OCI-LY1 (cell line): ENCODE measurements around the gene RBPJL.

Experiments
- H2AFZ ChIP-seq: fragments of 200-600 bp; sonication (generic), shearing (Covaris generic); 2 replicates; pipeline ENCODE4 v1.6.0; 2014; ENCODE audit warnings: antibody characterized with exemption, mild to moderate bottlenecking, low read length
- H3F3A ChIP-seq: fragments of 200-600 bp; sonication (generic), shearing (Covaris generic); 2 replicates; pipeline ENCODE4 v1.6.0; 2014; ENCODE audit warnings: mild to moderate bottlenecking, antibody characterized with exemption, low read length, moderate library complexity; ENCODE audit not compliant: insufficient read depth
- H3K27ac ChIP-seq: fragments of 200-600 bp; sonication (generic); 2 replicates; pipeline ENCODE4 v1.5.1; 2014; ENCODE audit warnings: low read length, mixed run types, mild to moderate bottlenecking, low read depth; ENCODE audit not compliant: poor library complexity, severe bottlenecking
- H3K27me3 ChIP-seq: fragments of 200-600 bp; sonication (generic); 2 replicates; pipeline ENCODE4 v1.6.0; 2014; ENCODE audit warnings: antibody characterized with exemption, mild to moderate bottlenecking, low read length, moderate library complexity; ENCODE audit not compliant: insufficient read depth
- H3K36me3 ChIP-seq: fragments of 200-600 bp; sonication (generic); 2 replicates; pipeline ENCODE4 v1.6.1; 2014; ENCODE audit warnings: mild to moderate bottlenecking, antibody characterized with exemption, low read length, moderate library complexity, mixed read lengths; ENCODE audit not compliant: insufficient read depth
- H3K4me1 ChIP-seq: fragments of 200-600 bp; sonication (generic); 2 replicates; pipeline ENCODE4 v1.5.1; 2014; ENCODE audit warnings: mild to moderate bottlenecking, low read length, moderate library complexity; ENCODE audit not compliant: insufficient read depth, severe bottlenecking
- H3K4me2 ChIP-seq: fragments of 200-600 bp; sonication (generic), shearing (Covaris generic); 2 replicates; pipeline ENCODE4 v1.6.1; 2014; ENCODE audit warnings: low read length
- H3K4me3 ChIP-seq: fragments of 200-600 bp; sonication (generic); 2 replicates; pipeline ENCODE4 v1.5.1; 2014; ENCODE audit warnings: low read length, low read depth, mild to moderate bottlenecking, mixed read lengths; ENCODE audit not compliant: poor library complexity, severe bottlenecking
- H3K79me2 ChIP-seq: fragments of 200-600 bp; shearing (Covaris generic); 2 replicates; pipeline ENCODE4 v1.6.1; 2016; ENCODE audit warnings: mixed run types, low read length, mixed read lengths; ENCODE audit not compliant: insufficient read depth
- H3K9ac ChIP-seq: fragments of 200-600 bp; sonication (generic), shearing (Covaris generic); 2 replicates; pipeline ENCODE4 v1.6.1; 2014; ENCODE audit warnings: mild to moderate bottlenecking, low read length, mixed read lengths
- H3K9me2 ChIP-seq: fragments of 200-600 bp; sonication (generic), shearing (Covaris generic); 2 replicates; pipeline ENCODE4 v1.6.1; 2014; ENCODE audit warnings: low read depth, mild to moderate bottlenecking, low read length, mixed read lengths
- H3K9me3 ChIP-seq: fragments of 200-600 bp; shearing (Covaris generic); 2 replicates; pipeline ENCODE4 v1.6.1; 2014; ENCODE audit warnings: low read length, mixed read lengths
- H4K20me1 ChIP-seq: fragments of 200-600 bp; sonication (generic), shearing (Covaris generic); 2 replicates; pipeline ENCODE4 v1.6.0; 2016; ENCODE audit warnings: mild to moderate bottlenecking, low read length; ENCODE audit not compliant: insufficient read depth
- CTCF ChIP-seq: fragments of 200-600 bp; sonication (generic), shearing (Covaris generic); IDR thresholded peaks from 2 replicates; pipeline ENCODE4 v1.5.1; 2017; ENCODE audit warnings: mild to moderate bottlenecking, antibody characterized with exemption, low read length, moderate library complexity, mixed read lengths
- EZH2 ChIP-seq: fragments of 200-600 bp; sonication (generic), shearing (Covaris generic); IDR thresholded peaks from 2 replicates; pipeline ENCODE4 v1.8.0; 2017; ENCODE audit warnings: borderline replicate concordance, mixed run types, mild to moderate bottlenecking, antibody characterized with exemption, low read length, moderate library complexity, mixed read lengths

The RBPJL gene

GRCh38 chr20:45288860-45289259, 17.8 kb upstream of the RBPJL start:
- TF ChIP-seq CTCF (no peak), EZH2 (no peak)
- Histone ChIP-seq H3K27ac (no peak overlapping the region), H2AFZ (no peak overlapping the region), H3K36me3 (no peaks in the 10 kb centered on the region), H3K9me2 (no peaks in the 10 kb centered on the region), H3K4me1 (no peaks in the 10 kb centered on the region), H3K9me3 (no peaks in the 10 kb centered on the region), H3F3A (no peaks in the 10 kb centered on the region), H3K4me3 (no peak overlapping the region), H3K27me3 (0 out of 2 replicates have a peak, but pooled peaks cover 4% of the 10 kb centered on the region), H4K20me1 (no peaks in the 10 kb centered on the region), H3K79me2 (no peaks in the 10 kb centered on the region), H3K4me2 (no peak overlapping the region), H3K9ac (no peak overlapping the region)

- no peaks in the 10 kb centered on the region for H3F3A ChIP-seq
- H2AFZ ChIP-seq: no peak overlapping the region
- no peak overlapping the region for H3K9ac ChIP-seq
Observed at GRCh38 chr20:45289942-45290676, 16.5 kb upstream of the RBPJL start.

GRCh38 chr20:45290677-45291355, 15.8 kb upstream of the RBPJL start:
- H3K4me1 ChIP-seq: no peaks in the 10 kb centered on the region
- H3K9me3 ChIP-seq: no peaks in the 10 kb centered on the region
- no peaks in the 10 kb centered on the region for H3F3A ChIP-seq
- H3K9me2 ChIP-seq: no peaks in the 10 kb centered on the region
- no peak for TF ChIP-seq EZH2
- TF ChIP-seq CTCF: peak; percentile 84
- no peak overlapping the region for H2AFZ ChIP-seq
- no peak overlapping the region for H3K9ac ChIP-seq
- peaks cover 4% of the 10 kb centered on the region; the same call in 1 of the 2 replicates for H3K27me3 ChIP-seq
- no peak overlapping the region for H3K4me3 ChIP-seq
- H3K36me3 ChIP-seq: no peaks in the 10 kb centered on the region
- H3K79me2 ChIP-seq: no peaks in the 10 kb centered on the region
- H3K4me2 ChIP-seq: no peak overlapping the region
- H4K20me1 ChIP-seq: no peaks in the 10 kb centered on the region
- H3K27ac ChIP-seq: no peak overlapping the region

More at GRCh38 chr20:45289942-45290676, 16.5 kb upstream of the RBPJL start:
- H3K9me3 ChIP-seq: no peaks in the 10 kb centered on the region
- H3K36me3 ChIP-seq: no peaks in the 10 kb centered on the region
- H3K27me3 ChIP-seq: peaks cover 4% of the 10 kb centered on the region; the same call in 1 of the 2 replicates
- TF ChIP-seq CTCF (no peak), EZH2 (no peak)
- H4K20me1 ChIP-seq: no peaks in the 10 kb centered on the region
- no peak overlapping the region for H3K4me3 ChIP-seq
- no peaks in the 10 kb centered on the region for H3K4me1 ChIP-seq
- no peak overlapping the region for H3K4me2 ChIP-seq
- H3K79me2 ChIP-seq: no peaks in the 10 kb centered on the region
- no peak overlapping the region for H3K27ac ChIP-seq
- no peaks in the 10 kb centered on the region for H3K9me2 ChIP-seq
